Mammary epithelial cell (primary cell): ENCODE measurements around the gene SLC39A12.

Experiments
- CTCF ChIP-seq, 2 donors: IDR thresholded peaks in 1 of 2; conservative IDR thresholded peaks in 1 of 2; 2 replicates each; pipeline ENCODE4 v1.5.1; 2011 to 2012; ENCODE audit warnings: inconsistent platforms in 2 of 2, low read length in 2 of 2, mild to moderate bottlenecking in 2 of 2, control low read depth in 1 of 2, low read depth in 1 of 2; ENCODE audit not compliant: insufficient read depth in 1 of 2; ENCODE audit errors: extremely low read depth in 1 of 2
- EZH2 ChIP-seq: IDR thresholded peaks from 2 replicates; pipeline ENCODE4 v1.6.1; 2012; ENCODE audit warnings: low read length, inconsistent platforms, borderline replicate concordance

- TF ChIP-seq CTCF (conservative IDR thresholded peaks at IDR 0.05 in 1 of 2, IDR thresholded peaks at IDR 0.05 in 1 of 2; ENCODE audit: extremely low read depth in 1 of 2, insufficient read depth in 1 of 2, low read depth in 1 of 2, low read length in 2 of 2): no peak
- TF ChIP-seq EZH2: no peak
Measured at GRCh38 chr10:18086746-18087145, 135.0 kb downstream of the SLC39A12 start.
